ENCODE measurements around the gene SLC4A8. TPM values are rescaled to one million over a fixed set of nuclear protein-coding genes. Genes with fewer than 3 reads are reported as not detected.

The SLC4A8 gene
- total and polyA plus RNA-seq, 9 of the 15 experiments (the other 6 are each of a cell fraction or from before 2014, with no cell fraction given): 0.04 to 1.5 (median 0.12) TPM; not detected in 2

GRCh38 chr12:51484119-51484518 lies 59.5 kb downstream of the SLC4A8 start:
- ATAC-seq (no peak), DNase-seq (ENCODE audit: extremely low read depth in 1 of 4, low spot score in 3 of 4) (no peak), FAIRE-seq (no peak)
- TF ChIP-seq C11orf30 (IDR thresholded peaks at IDR 0.05; ENCODE audit: low read depth): no peak
- TF ChIP-seq ADNP (tag; IDR thresholded peaks at IDR 0.05): no peak
- no peak for TF ChIP-seq ZC3H8 (IDR thresholded peaks at IDR 0.05)
- no peak for TF ChIP-seq PHTF2 (CRISPR knock-in tag; IDR thresholded peaks at IDR 0.05)
- TF ChIP-seq SREBF1 (IDR thresholded peaks at IDR 0.05; ENCODE audit: borderline replicate concordance, low read depth, low read length): no peak
- intact Hi-C loops (cut with micrococcal nuclease) (no loop called here), in situ Hi-C loops (cut with MboI) (no loop called here)
- no peaks in the 10 kb centered on the region for H3K4me1 ChIP-seq (replicated peaks in 1 of 2; ENCODE audit: control insufficient read depth in 2 of 2, insufficient read depth in 2 of 2, low read length in 2 of 2)
- H2AFZ ChIP-seq (ENCODE audit: low read depth, low read length): no peak overlapping the region
- ChIA-PET POLR2A (interaction anchor here (0.5 to 0.9 kb wide), 2 partner anchors 20 to 158 kb away, joined by 3 read pairs; no protein-coding TSS in a partner anchor), CTCF (ENCODE audit: low intra/inter-chr PET ratio) (no interaction called here)
- 10% methylated on average over 3 of the region's 3 CpGs for WGBS (ENCODE audit: insufficient coverage, low coverage, missing lambda C conversion rate)
- no peaks in the 10 kb centered on the region; the same call in 1 of the 2 replicates for H4K20me1 ChIP-seq (replicated peaks; ENCODE audit: control insufficient read depth, insufficient read depth, low read length)
- H3K4me2 ChIP-seq (ENCODE audit: insufficient read depth, low read length): no peak overlapping the region
- H3K79me2 ChIP-seq (ENCODE audit: control insufficient read depth, insufficient read depth, low read length): no peaks in the 10 kb centered on the region
- no peak overlapping the region for H3K9ac ChIP-seq (ENCODE audit: insufficient read depth in 1 of 2, low read depth in 2 of 2, low read length in 2 of 2)
- no TSS peak for BruUV-seq (replicated peaks)
- H3K36me3 ChIP-seq (ENCODE audit: control insufficient read depth, insufficient read depth, low read length): no peaks in the 10 kb centered on the region
- peaks cover 3 to 5% of the 10 kb centered on the region in 2 experiments; a peak in 3 of 5 replicates for H3K27me3 ChIP-seq (ENCODE audit: control insufficient read depth in 2 of 2, insufficient read depth in 2 of 2, low read length in 2 of 2)
- no peak overlapping the region for H3K27ac ChIP-seq (ENCODE audit: extremely low read depth, low read depth, low read length)
- H3K9me1 ChIP-seq (ENCODE audit: control insufficient read depth, insufficient read depth, low read length): no peaks in the 10 kb centered on the region
- no peak overlapping the region for H3K4me3 ChIP-seq
- H3K9me3 ChIP-seq (replicated peaks; ENCODE audit: control insufficient read depth, insufficient read depth, low read depth, low read length): no peaks in the 10 kb centered on the region

GRCh38 chr12:51488281-51488680 lies 63.6 kb downstream of the SLC4A8 start:
- H3K36me3 ChIP-seq (ENCODE audit: control insufficient read depth, insufficient read depth, low read length): no peaks in the 10 kb centered on the region
- no peaks in the 10 kb centered on the region for H3K9me1 ChIP-seq (ENCODE audit: control insufficient read depth, insufficient read depth, low read length)
- intact Hi-C loops (cut with micrococcal nuclease): no loop called here
- ATAC-seq: no peak
- H4K20me1 ChIP-seq (replicated peaks; ENCODE audit: control insufficient read depth, insufficient read depth, low read length): no peaks in the 10 kb centered on the region
- no peaks in the 10 kb centered on the region for H3K9me3 ChIP-seq (replicated peaks; ENCODE audit: control insufficient read depth, insufficient read depth, low read depth, low read length)
- no peak for DNase-seq (ENCODE audit: extremely low read depth in 1 of 4, low spot score in 3 of 4)
- H3K4me3 ChIP-seq: no peak overlapping the region
- POLR2A ChIA-PET: no interaction called here
- no peak overlapping the region for H3K27ac ChIP-seq (ENCODE audit: extremely low read depth, low read depth, low read length)
- H3K79me2 ChIP-seq (ENCODE audit: control insufficient read depth, insufficient read depth, low read length): no peaks in the 10 kb centered on the region
- no peak for FAIRE-seq
- H2AFZ ChIP-seq (ENCODE audit: low read depth, low read length): no peak overlapping the region
- in situ Hi-C loops (cut with MboI): no loop called here
- no peak overlapping the region for H3K9ac ChIP-seq (ENCODE audit: insufficient read depth in 1 of 2, low read depth in 2 of 2, low read length in 2 of 2)
- H3K4me2 ChIP-seq (ENCODE audit: insufficient read depth, low read length): no peak overlapping the region
- no peaks in the 10 kb centered on the region for H3K27me3 ChIP-seq (ENCODE audit: control insufficient read depth in 2 of 2, insufficient read depth in 2 of 2, low read length in 2 of 2)
- H3K4me1 ChIP-seq (replicated peaks in 1 of 2; ENCODE audit: control insufficient read depth in 2 of 2, insufficient read depth in 2 of 2, low read length in 2 of 2): no peaks in the 10 kb centered on the region
- TF ChIP-seq ZFP91 (CRISPR knock-in tag; IDR thresholded peaks at IDR 0.05) (no peak), KAT2B (IDR thresholded peaks at IDR 0.05; ENCODE audit: low read depth, low read length) (no peak), RNF2 (IDR thresholded peaks at IDR 0.05) (no peak), RCOR1 (IDR thresholded peaks at IDR 0.05; ENCODE audit: borderline replicate concordance in 1 of 2, low read depth in 2 of 2, low read length in 2 of 2) (no peak)
- no TSS peak for BruUV-seq (replicated peaks)
- CTCF ChIA-PET (ENCODE audit: low intra/inter-chr PET ratio): no interaction called here

All from K562 (cell line).